ENCODE measurements around the gene CHD1L.
A peak's percentile ranks its signal among the peaks of the same experiment; 100 is the strongest.

The CHD1L gene

GRCh38 chr1:147214325-147214724, 28.2 kb upstream of the CHD1L start:
- no peak for DNase-seq (ENCODE audit: extremely low spot score)
- POLR2A ChIA-PET, result no interaction called here
- no peak for TF ChIP-seq L3MBTL2 (conservative IDR thresholded peaks at IDR 0.05)
- TF ChIP-seq ELF4 (IDR thresholded peaks at IDR 0.05), result no peak
- TF ChIP-seq PKNOX1 (IDR thresholded peaks at IDR 0.05), result no peak
- no peak for TF ChIP-seq TARDBP (IDR thresholded peaks at IDR 0.05)
- no peak for TF ChIP-seq FOXM1 (IDR thresholded peaks at IDR 0.05; ENCODE audit: borderline replicate concordance)
- TF ChIP-seq ARNT (IDR thresholded peaks at IDR 0.05), result no peak
- no peak for TF ChIP-seq LEF1 (IDR thresholded peaks at IDR 0.05; ENCODE audit: borderline replicate concordance)
- no peak for TF ChIP-seq BHLHE40 (IDR thresholded peaks at IDR 0.05; ENCODE audit: borderline replicate concordance)
- TF ChIP-seq SUZ12 (IDR thresholded peaks at IDR 0.05), result no peak
- TF ChIP-seq SP1 (IDR thresholded peaks at IDR 0.05), result no peak
- TF ChIP-seq FOXA1 (IDR thresholded peaks at IDR 0.05), result no peak
- no peak for TF ChIP-seq FOXK2 (IDR thresholded peaks at IDR 0.05)
- TF ChIP-seq NFRKB (IDR thresholded peaks at IDR 0.05), result no peak
- CTCF ChIA-PET, result no interaction called here

GRCh38 chr1:147214842-147215539, 27.5 kb upstream of the CHD1L start:
- CTCF ChIA-PET, result no interaction called here
- TF ChIP-seq PKNOX1 (IDR thresholded peaks at IDR 0.05) (0 out of 2 replicates have a peak, but pooled peaks have one; percentile 5), SUZ12 (IDR thresholded peaks at IDR 0.05) (no peak), FOXA1 (IDR thresholded peaks at IDR 0.05) (no peak)
- no peak for DNase-seq (ENCODE audit: extremely low spot score)
- POLR2A ChIA-PET, result no interaction called here

- TF ChIP-seq FOXM1 (IDR thresholded peaks at IDR 0.05; ENCODE audit: borderline replicate concordance), result no peak
- no peak for TF ChIP-seq ARNT (IDR thresholded peaks at IDR 0.05)
- TF ChIP-seq SP1 (IDR thresholded peaks at IDR 0.05), result no peak
- TF ChIP-seq SUZ12 (IDR thresholded peaks at IDR 0.05), result no peak
- TF ChIP-seq L3MBTL2 (conservative IDR thresholded peaks at IDR 0.05), result no peak
- no peak for TF ChIP-seq TARDBP (IDR thresholded peaks at IDR 0.05)
- TF ChIP-seq HDGF (IDR thresholded peaks at IDR 0.05; ENCODE audit: borderline replicate concordance), result no peak
- TF ChIP-seq FOXA1 (IDR thresholded peaks at IDR 0.05), result no peak
- ChIA-PET CTCF (no interaction called here), POLR2A (no interaction called here)
- no peak for DNase-seq (ENCODE audit: extremely low spot score)
Measured at GRCh38 chr1:147215540-147215916, 27.0 kb upstream of the CHD1L start.

- TF ChIP-seq BHLHE40 (IDR thresholded peaks at IDR 0.05; ENCODE audit: borderline replicate concordance) (no peak), SUZ12 (IDR thresholded peaks at IDR 0.05) (no peak), ZNF384 (IDR thresholded peaks at IDR 0.05) (no peak), ARNT (IDR thresholded peaks at IDR 0.05) (no peak), FOXA1 (IDR thresholded peaks at IDR 0.05) (no peak), NFRKB (IDR thresholded peaks at IDR 0.05) (no peak), HDGF (IDR thresholded peaks at IDR 0.05; ENCODE audit: borderline replicate concordance) (no peak), L3MBTL2 (conservative IDR thresholded peaks at IDR 0.05) (no peak), TARDBP (IDR thresholded peaks at IDR 0.05) (no peak), SP1 (IDR thresholded peaks at IDR 0.05) (no peak), CTBP1 (IDR thresholded peaks at IDR 0.05; ENCODE audit: borderline replicate concordance) (no peak), FOXK2 (IDR thresholded peaks at IDR 0.05) (no peak), FOXM1 (IDR thresholded peaks at IDR 0.05; ENCODE audit: borderline replicate concordance) (no peak), ELF4 (IDR thresholded peaks at IDR 0.05) (no peak), LEF1 (IDR thresholded peaks at IDR 0.05; ENCODE audit: borderline replicate concordance) (no peak)
- POLR2A ChIA-PET, result no interaction called here
- CTCF ChIA-PET, result no interaction called here
- DNase-seq (ENCODE audit: extremely low spot score), result no peak
Measured at GRCh38 chr1:147216124-147216523, 26.4 kb upstream of the CHD1L start.

GRCh38 chr1:147217141-147217540, 25.3 kb upstream of the CHD1L start:
- DNase-seq (ENCODE audit: extremely low spot score), result no peak
- POLR2A ChIA-PET, result no interaction called here
- no peak for TF ChIP-seq FOXA1 (IDR thresholded peaks at IDR 0.05)
- TF ChIP-seq FOXK2 (IDR thresholded peaks at IDR 0.05), result no peak
- TF ChIP-seq ARNT (IDR thresholded peaks at IDR 0.05), result no peak
- TF ChIP-seq SUZ12 (IDR thresholded peaks at IDR 0.05), result no peak
- no peak for TF ChIP-seq CTBP1 (IDR thresholded peaks at IDR 0.05; ENCODE audit: borderline replicate concordance)
- no peak for TF ChIP-seq TARDBP (IDR thresholded peaks at IDR 0.05)
- TF ChIP-seq PKNOX1 (IDR thresholded peaks at IDR 0.05), result no peak
- no peak for TF ChIP-seq SP1 (IDR thresholded peaks at IDR 0.05)
- TF ChIP-seq L3MBTL2 (conservative IDR thresholded peaks at IDR 0.05), result no peak
- no peak for TF ChIP-seq LEF1 (IDR thresholded peaks at IDR 0.05; ENCODE audit: borderline replicate concordance)
- no peak for TF ChIP-seq ZNF384 (IDR thresholded peaks at IDR 0.05)
- TF ChIP-seq HDGF (IDR thresholded peaks at IDR 0.05; ENCODE audit: borderline replicate concordance), result no peak
- TF ChIP-seq FOXM1 (IDR thresholded peaks at IDR 0.05; ENCODE audit: borderline replicate concordance), result no peak
- no peak for TF ChIP-seq BHLHE40 (IDR thresholded peaks at IDR 0.05; ENCODE audit: borderline replicate concordance)
- no peak for TF ChIP-seq NFRKB (IDR thresholded peaks at IDR 0.05)
- no peak for TF ChIP-seq ELF4 (IDR thresholded peaks at IDR 0.05)
- CTCF ChIA-PET, result no interaction called here

- no peak for DNase-seq (ENCODE audit: extremely low spot score)
- TF ChIP-seq PKNOX1 (IDR thresholded peaks at IDR 0.05) (no peak), FOXK2 (IDR thresholded peaks at IDR 0.05) (no peak), L3MBTL2 (conservative IDR thresholded peaks at IDR 0.05) (no peak), HDGF (IDR thresholded peaks at IDR 0.05; ENCODE audit: borderline replicate concordance) (no peak), ZNF384 (IDR thresholded peaks at IDR 0.05) (no peak), CTBP1 (IDR thresholded peaks at IDR 0.05; ENCODE audit: borderline replicate concordance) (no peak), ELF4 (IDR thresholded peaks at IDR 0.05) (no peak), FOXM1 (IDR thresholded peaks at IDR 0.05; ENCODE audit: borderline replicate concordance) (no peak), SP1 (IDR thresholded peaks at IDR 0.05) (no peak), FOXA1 (IDR thresholded peaks at IDR 0.05) (no peak), LEF1 (IDR thresholded peaks at IDR 0.05; ENCODE audit: borderline replicate concordance) (no peak), NFRKB (IDR thresholded peaks at IDR 0.05) (no peak), SUZ12 (IDR thresholded peaks at IDR 0.05) (no peak), TARDBP (IDR thresholded peaks at IDR 0.05) (no peak), BHLHE40 (IDR thresholded peaks at IDR 0.05; ENCODE audit: borderline replicate concordance) (no peak), ARNT (IDR thresholded peaks at IDR 0.05) (no peak)
- POLR2A ChIA-PET, result no interaction called here
- CTCF ChIA-PET, result no interaction called here
Measured at GRCh38 chr1:147218606-147219005, 23.9 kb upstream of the CHD1L start.

Measured in HEK293T (cell line).